Astrocyte (in vitro differentiated cells and primary cell): ENCODE measurements around the gene NOS1AP. TPM values are rescaled to one million over a fixed set of nuclear protein-coding genes. Genes with fewer than 3 reads are reported as not detected.
A peak's percentile ranks its signal among the peaks of the same experiment; 100 is the strongest.

ENCODE experiments used
- DNase-seq: peaks from one replicate; pipeline ENCODE4 v3.0.0-alpha.2; 2010; ENCODE audit warnings: low read depth
- FAIRE-seq: peaks from 2 replicates; lab custom pipeline; 2011; peaks lifted over from hg19 to GRCh38; lab: Jason Lieb, UNC
- H2AFZ ChIP-seq: 2 replicates; pipeline ENCODE4 v1.6.0; 2012; ENCODE audit warnings: low read depth, low read length, inconsistent platforms
- H3K27ac ChIP-seq: 2 replicates; pipeline ENCODE4 v1.5.1; 2011; ENCODE audit warnings: low read depth, low read length, inconsistent platforms
- H3K27me3 ChIP-seq: 2 replicates; pipeline ENCODE4 v1.6.0; 2011; ENCODE audit warnings: low read length, inconsistent platforms; ENCODE audit not compliant: insufficient read depth
- H3K36me3 ChIP-seq: 2 replicates; pipeline ENCODE4 v1.5.1; 2011; ENCODE audit warnings: low read length, inconsistent platforms; ENCODE audit not compliant: insufficient read depth
- H3K4me1 ChIP-seq: 2 replicates; pipeline ENCODE4 v1.5.1; 2011; ENCODE audit warnings: low read length, inconsistent platforms; ENCODE audit not compliant: insufficient read depth
- H3K4me2 ChIP-seq: 2 replicates; pipeline ENCODE4 v1.6.0; 2012; ENCODE audit warnings: low read length, inconsistent platforms
- H3K4me3 ChIP-seq: 2 replicates; pipeline ENCODE4 v1.5.1; 2011; ENCODE audit warnings: low read depth, mild to moderate bottlenecking, low read length, inconsistent platforms; ENCODE audit not compliant: insufficient read depth
- H3K79me2 ChIP-seq: 2 replicates; pipeline ENCODE4 v1.6.0; 2012; ENCODE audit warnings: mild to moderate bottlenecking, low read length, inconsistent platforms; ENCODE audit not compliant: insufficient read depth
- H3K9ac ChIP-seq: 2 replicates; pipeline ENCODE4 v1.6.0; 2012; ENCODE audit warnings: mild to moderate bottlenecking, low read length, inconsistent platforms
- H3K9me3 ChIP-seq: 2 replicates; pipeline ENCODE4 v1.5.1; 2012; ENCODE audit warnings: low read depth, mild to moderate bottlenecking, low read length, inconsistent platforms; ENCODE audit not compliant: insufficient read depth
- H4K20me1 ChIP-seq: 2 replicates; pipeline ENCODE4 v1.6.0; 2012; ENCODE audit warnings: low read length, inconsistent platforms; ENCODE audit not compliant: insufficient read depth
- H3K27ac Mint-ChIP-seq: one replicate; pipeline ENCODE4 v1.8.0; 2021; ENCODE audit warnings: mild to moderate bottlenecking, mixed read lengths; ENCODE audit not compliant: unreplicated experiment
- H3K27me3 Mint-ChIP-seq: one replicate; pipeline ENCODE4 v1.8.0; 2021; ENCODE audit warnings: low read depth, mixed read lengths; ENCODE audit not compliant: unreplicated experiment
- H3K36me3 Mint-ChIP-seq: one replicate; pipeline ENCODE4 v1.8.0; 2021; ENCODE audit warnings: low read depth, mixed read lengths; ENCODE audit not compliant: unreplicated experiment
- H3K4me1 Mint-ChIP-seq: one replicate; pipeline ENCODE4 v1.8.0; 2021; ENCODE audit warnings: low read depth, mixed read lengths; ENCODE audit not compliant: unreplicated experiment
- H3K4me3 Mint-ChIP-seq: one replicate; pipeline ENCODE4 v1.8.0; 2021; ENCODE audit warnings: mild to moderate bottlenecking, moderate library complexity, mixed read lengths; ENCODE audit not compliant: unreplicated experiment
- H3K9me3 Mint-ChIP-seq: one replicate; pipeline ENCODE4 v1.8.0; 2021; ENCODE audit warnings: mild to moderate bottlenecking, mixed read lengths; ENCODE audit not compliant: unreplicated experiment
- CTCF ChIP-seq: IDR thresholded peaks from 2 replicates; pipeline ENCODE4 v1.5.1; 2011; ENCODE audit warnings: low read depth, mild to moderate bottlenecking, inconsistent platforms, low read length, moderate library complexity; ENCODE audit not compliant: insufficient read depth
- EZH2 ChIP-seq: IDR thresholded peaks from 2 replicates; pipeline ENCODE4 v1.6.1; 2012; ENCODE audit warnings: mild to moderate bottlenecking, low read length, inconsistent platforms; ENCODE audit not compliant: insufficient read depth
- total RNA-seq: library from RNA; stranded (reverse); gene quantifications from 2 replicates; pipeline ENCODE4 v1.2.1, GENCODE V29; 2021

The NOS1AP gene
- total RNA-seq, 1 donor from 2014 or later = 1.2 TPM

GRCh38 chr1:162145280-162145965 is 75.9 kb downstream of the NOS1AP start:
- H3K4me3 Mint-ChIP-seq = no peak overlapping the region
- peak overlapping the region; percentile 62 for H3K4me2 ChIP-seq
- H2AFZ ChIP-seq = peak overlapping the region; percentile 13
- DNase-seq (peak; percentile 29), FAIRE-seq (no peak)
- H3K27me3 ChIP-seq = no peaks in the 10 kb centered on the region
- TF ChIP-seq EZH2 = no peak
- no peak for TF ChIP-seq CTCF
- H3K9me3 Mint-ChIP-seq = no peaks in the 10 kb centered on the region
- H3K4me1 Mint-ChIP-seq = peaks cover 7% of the 10 kb centered on the region
- no peak overlapping the region for H3K27ac ChIP-seq
- peaks cover 19% of the 10 kb centered on the region for H3K4me1 ChIP-seq
- H3K9ac ChIP-seq = no peak overlapping the region
- H3K9me3 ChIP-seq = no peaks in the 10 kb centered on the region
- no peaks in the 10 kb centered on the region for H3K36me3 Mint-ChIP-seq
- H4K20me1 ChIP-seq = no peaks in the 10 kb centered on the region
- H3K79me2 ChIP-seq = no peaks in the 10 kb centered on the region
- no peaks in the 10 kb centered on the region for H3K27me3 Mint-ChIP-seq
- no peak overlapping the region for H3K27ac Mint-ChIP-seq
- H3K4me3 ChIP-seq = no peak overlapping the region
- no peaks in the 10 kb centered on the region for H3K36me3 ChIP-seq

DNA sequence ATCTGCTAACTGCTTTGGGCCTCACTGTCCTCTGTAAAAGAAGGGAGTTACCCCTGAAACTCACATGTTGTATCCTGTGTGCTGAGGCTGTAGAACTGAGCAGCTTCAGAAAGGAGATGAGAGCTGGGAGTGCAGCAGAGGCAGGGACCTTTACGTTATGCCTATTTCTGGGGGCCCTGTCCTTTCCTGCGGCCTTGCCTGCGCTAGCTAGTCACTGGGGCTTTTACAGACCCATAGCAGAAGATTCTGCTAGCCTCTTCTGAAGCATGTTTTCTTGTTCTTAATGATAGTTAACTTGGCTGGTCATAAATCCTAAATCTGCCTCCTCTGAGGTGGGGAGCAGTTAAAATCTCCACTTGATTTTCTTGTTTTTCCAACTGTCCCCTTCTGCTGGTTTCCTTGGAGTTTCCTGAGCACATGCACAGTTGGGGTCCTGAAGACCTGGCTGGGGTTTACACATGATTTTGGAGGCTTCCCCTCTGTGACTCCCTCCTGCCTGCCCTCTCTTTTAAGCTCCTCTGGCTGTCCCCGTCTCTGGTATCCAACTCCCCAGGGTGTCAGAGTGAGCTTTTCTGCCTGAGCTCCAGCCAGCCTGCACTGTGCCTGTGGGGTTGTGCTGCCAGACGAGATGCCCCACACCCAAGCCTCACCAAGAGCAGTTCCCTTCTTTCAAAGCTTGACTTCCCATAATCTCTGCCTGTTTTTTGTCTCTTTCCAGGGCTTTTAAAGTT is 76.6 kb downstream of the NOS1AP start:
- H3K36me3 Mint-ChIP-seq = no peaks in the 10 kb centered on the region
- DNase-seq = no peak
- Histone ChIP-seq H3K36me3 (no peaks in the 10 kb centered on the region), H3K9ac (no peak overlapping the region), H3K4me2 (peak overlapping the region; percentile 62), H3K4me1 (peaks cover 19% of the 10 kb centered on the region), H3K4me3 (no peak overlapping the region), H4K20me1 (no peaks in the 10 kb centered on the region), H3K27me3 (no peaks in the 10 kb centered on the region), H3K9me3 (no peaks in the 10 kb centered on the region), H3K27ac (no peak overlapping the region), H3K79me2 (no peaks in the 10 kb centered on the region), H2AFZ (peak overlapping the region; percentile 13)
- H3K4me3 Mint-ChIP-seq = no peak overlapping the region
- no peaks in the 10 kb centered on the region for H3K9me3 Mint-ChIP-seq
- no peak for TF ChIP-seq CTCF
- no peak for FAIRE-seq
- H3K27ac Mint-ChIP-seq = no peak overlapping the region
- no peaks in the 10 kb centered on the region for H3K27me3 Mint-ChIP-seq
- peaks cover 7% of the 10 kb centered on the region for H3K4me1 Mint-ChIP-seq

DNA sequence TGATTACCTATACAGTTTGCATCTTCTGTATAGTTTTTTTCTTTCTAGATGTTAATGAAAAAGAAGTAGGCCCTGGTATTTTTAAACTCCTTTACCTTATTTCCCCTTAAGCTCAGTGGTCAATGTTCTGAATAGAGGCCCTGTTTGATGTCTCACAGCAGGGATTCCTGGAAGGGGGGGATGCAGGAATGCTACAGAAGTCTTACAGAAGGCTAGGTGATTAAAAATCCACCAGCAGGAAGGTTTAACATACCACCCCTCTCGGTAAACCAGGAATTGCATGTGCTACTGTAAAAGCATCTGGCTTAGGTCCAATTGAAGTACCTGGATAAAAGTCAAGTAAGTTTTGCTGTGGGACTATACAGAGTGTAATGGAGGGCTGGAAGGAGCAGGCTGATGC is 78.3 kb downstream of the NOS1AP start:
- H3K79me2 ChIP-seq = no peaks in the 10 kb centered on the region
- FAIRE-seq = no peak
- H3K27me3 ChIP-seq = no peaks in the 10 kb centered on the region
- TF ChIP-seq EZH2 (no peak), CTCF (no peak)
- H2AFZ ChIP-seq = no peak overlapping the region
- H4K20me1 ChIP-seq = no peaks in the 10 kb centered on the region
- H3K4me3 ChIP-seq = no peak overlapping the region
- H3K36me3 ChIP-seq = no peaks in the 10 kb centered on the region
- no peak overlapping the region for H3K4me3 Mint-ChIP-seq
- H3K4me1 Mint-ChIP-seq = peaks cover 4% of the 10 kb centered on the region
- peaks cover 12% of the 10 kb centered on the region for H3K4me1 ChIP-seq
- H3K9ac ChIP-seq = no peak overlapping the region
- no peaks in the 10 kb centered on the region for H3K9me3 ChIP-seq
- no peaks in the 10 kb centered on the region for H3K27me3 Mint-ChIP-seq
- H3K27ac ChIP-seq = no peak overlapping the region
- H3K36me3 Mint-ChIP-seq = no peaks in the 10 kb centered on the region
- no peak for DNase-seq
- H3K9me3 Mint-ChIP-seq = no peaks in the 10 kb centered on the region
- no peak overlapping the region for H3K27ac Mint-ChIP-seq
- no peak overlapping the region for H3K4me2 ChIP-seq
